BJ (cell line): ENCODE measurements around the gene PARVG. TPM values are rescaled to one million over a fixed set of nuclear protein-coding genes. Genes with fewer than 3 reads are reported as not detected.

Source experiments
- CTCF ChIA-PET: fragments of 350-600 bp; formaldehyde crosslinking; extraction: SDS; loops from one replicate; lab custom pipeline; 2021; ENCODE audit warnings: antibody characterized with exemption, inconsistent platforms; lab: Yijun Ruan, JAX
- POLR2A ChIA-PET: fragments of 300-600 bp; sonication (Branson Sonifier 250); formaldehyde crosslinking; extraction: SDS; loops from one replicate; lab custom pipeline; 2021; ENCODE audit warnings: antibody characterized with exemption; lab: Charles Lee
- DNase-seq: peaks from one replicate; pipeline ENCODE4 v3.0.0-alpha.2; 2011; ENCODE audit warnings: low read depth
- H3K27me3 ChIP-seq: 2 replicates; pipeline ENCODE4 v1.6.0; 2011; ENCODE audit warnings: low read length; ENCODE audit not compliant: control insufficient read depth, insufficient read depth
- H3K36me3 ChIP-seq: 2 replicates; pipeline ENCODE4 v1.5.1; 2011; ENCODE audit warnings: low read length; ENCODE audit not compliant: control insufficient read depth, insufficient read depth
- H3K4me3 ChIP-seq: 2 replicates; pipeline ENCODE4 v1.5.1; 2011; ENCODE audit warnings: low read depth, mild to moderate bottlenecking, control low read depth, low read length
- polyA plus RNA-seq: library from polyadenylated mRNA; depleted of rRNA; stranded (reverse); fragments of >200 nt; gene quantifications from 2 replicates; pipeline ENCODE4 v1.2.3, GENCODE V29; 2011
- TF ChIP-seq, protein P1 (sequence below): IDR thresholded peaks from 2 replicates; pipeline ENCODE4 v1.5.1; 2011; ENCODE audit warnings: low read depth, mild to moderate bottlenecking, control low read depth, inconsistent platforms, low read length, moderate library complexity; ENCODE audit not compliant: insufficient read depth

Gene PARVG
- polyA plus RNA-seq, 1 experiment: not detected

DNA sequence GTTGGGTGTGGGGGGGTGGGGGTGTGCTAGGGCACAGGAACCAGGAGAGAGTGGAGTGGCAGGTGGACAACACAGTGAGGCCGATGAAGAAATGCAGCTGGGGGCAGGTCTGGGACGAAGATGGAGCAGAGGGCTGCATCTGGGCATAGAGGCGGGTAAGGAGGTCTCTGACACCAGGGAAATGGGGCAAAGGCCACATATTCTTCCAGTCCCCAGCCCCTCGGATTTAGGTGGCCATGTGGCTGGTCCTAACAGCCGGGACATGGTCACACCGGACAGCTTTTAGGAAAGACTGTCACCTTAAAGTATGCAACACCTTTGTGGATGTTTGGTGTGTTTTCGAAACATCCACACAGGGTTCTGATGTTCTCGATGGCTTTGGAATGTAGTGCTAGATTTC is 5.0 kb upstream of the PARVG start:
- ChIA-PET POLR2A (no interaction called here), CTCF (no interaction called here)
- H3K27me3 ChIP-seq: peaks cover 7% of the 10 kb centered on the region
- TF ChIP-seq, protein P1, sequence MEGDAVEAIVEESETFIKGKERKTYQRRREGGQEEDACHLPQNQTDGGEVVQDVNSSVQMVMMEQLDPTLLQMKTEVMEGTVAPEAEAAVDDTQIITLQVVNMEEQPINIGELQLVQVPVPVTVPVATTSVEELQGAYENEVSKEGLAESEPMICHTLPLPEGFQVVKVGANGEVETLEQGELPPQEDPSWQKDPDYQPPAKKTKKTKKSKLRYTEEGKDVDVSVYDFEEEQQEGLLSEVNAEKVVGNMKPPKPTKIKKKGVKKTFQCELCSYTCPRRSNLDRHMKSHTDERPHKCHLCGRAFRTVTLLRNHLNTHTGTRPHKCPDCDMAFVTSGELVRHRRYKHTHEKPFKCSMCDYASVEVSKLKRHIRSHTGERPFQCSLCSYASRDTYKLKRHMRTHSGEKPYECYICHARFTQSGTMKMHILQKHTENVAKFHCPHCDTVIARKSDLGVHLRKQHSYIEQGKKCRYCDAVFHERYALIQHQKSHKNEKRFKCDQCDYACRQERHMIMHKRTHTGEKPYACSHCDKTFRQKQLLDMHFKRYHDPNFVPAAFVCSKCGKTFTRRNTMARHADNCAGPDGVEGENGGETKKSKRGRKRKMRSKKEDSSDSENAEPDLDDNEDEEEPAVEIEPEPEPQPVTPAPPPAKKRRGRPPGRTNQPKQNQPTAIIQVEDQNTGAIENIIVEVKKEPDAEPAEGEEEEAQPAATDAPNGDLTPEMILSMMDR: no peak
- no peak for DNase-seq
- no peaks in the 10 kb centered on the region for H3K36me3 ChIP-seq
- H3K4me3 ChIP-seq: no peak overlapping the region

DNA sequence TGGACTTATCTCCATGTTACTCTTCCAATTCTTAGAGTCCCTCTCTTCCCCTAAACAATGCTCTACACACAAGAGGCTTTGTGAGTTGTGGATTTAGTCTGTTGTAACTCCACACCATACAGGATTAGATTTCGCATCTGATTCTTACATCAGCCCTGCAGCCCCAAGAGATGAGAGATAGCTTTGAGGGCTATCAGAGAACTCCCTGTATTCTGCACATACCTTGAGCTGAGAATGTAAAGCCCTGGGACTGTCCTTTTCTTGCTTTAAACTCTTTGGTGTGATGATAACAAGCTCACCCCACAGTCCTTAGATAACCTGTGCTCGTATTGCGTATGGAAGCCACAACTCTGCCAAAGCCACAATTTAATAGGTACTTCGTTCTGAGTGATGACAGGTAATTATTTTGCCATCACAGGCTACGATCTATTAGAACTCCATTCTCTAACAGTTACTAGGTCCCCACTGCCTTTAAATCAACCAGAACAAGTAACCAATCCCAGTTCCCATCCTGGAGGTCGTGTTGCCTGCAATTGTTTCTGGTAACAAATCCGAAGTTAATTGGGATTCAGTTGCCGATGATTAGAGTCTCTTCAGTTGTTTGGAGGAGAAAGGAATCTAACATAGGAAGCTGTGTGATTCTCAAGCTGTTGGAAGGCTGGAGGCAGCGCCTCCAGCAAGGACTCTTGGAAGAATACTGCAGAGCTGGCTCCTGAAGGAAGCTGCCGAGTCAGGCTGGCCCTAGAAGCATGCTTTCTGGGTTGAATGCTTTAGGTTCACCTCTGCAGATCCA is 1.3 kb upstream of the PARVG start:
- DNase-seq: no peak
- TF ChIP-seq, protein P1: no peak
- peaks cover 12% of the 10 kb centered on the region for H3K27me3 ChIP-seq
- H3K4me3 ChIP-seq: no peak overlapping the region
- CTCF ChIA-PET: interaction anchor here (1.0 to 1.1 kb wide), 2 partner anchors 10 kb away, joined by 3 to 4 read pairs; no protein-coding TSS in a partner anchor
- POLR2A ChIA-PET: no interaction called here
- H3K36me3 ChIP-seq: no peaks in the 10 kb centered on the region

DNA sequence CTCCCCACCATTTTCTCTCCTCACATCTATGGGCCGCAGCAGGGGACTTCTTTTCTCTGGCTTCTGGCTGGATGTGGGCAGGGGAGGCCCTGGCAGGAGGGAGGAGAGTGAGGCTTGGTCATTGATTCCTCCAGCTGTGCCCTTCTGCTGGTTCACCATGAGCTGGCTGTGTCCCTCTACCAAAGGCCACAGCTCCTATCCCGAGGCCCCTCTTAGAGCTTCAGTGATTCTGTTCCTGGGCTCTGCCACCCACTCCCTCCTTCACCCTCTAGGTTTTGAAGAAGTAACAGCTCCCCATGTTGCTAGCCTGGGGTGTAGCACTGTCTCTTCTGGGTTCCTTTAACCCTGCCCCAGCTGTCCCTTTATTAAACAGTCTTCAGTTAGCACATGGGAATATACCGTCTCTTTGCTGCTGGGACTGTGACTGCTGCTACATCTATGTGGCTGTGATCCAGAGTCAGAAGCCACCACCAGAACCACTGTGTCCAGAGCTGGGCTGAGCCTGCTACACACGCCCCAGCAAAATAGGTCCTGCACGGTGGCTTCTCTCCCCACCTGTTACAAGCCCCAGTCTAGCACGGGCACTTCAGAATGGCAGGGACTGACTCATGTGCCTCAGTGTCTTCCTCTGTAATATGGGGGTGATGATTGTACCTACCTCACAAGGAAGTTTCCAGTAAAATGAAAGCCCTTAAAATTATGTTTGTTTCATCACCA is 578 bp upstream of the PARVG start:
- CTCF ChIA-PET: interaction anchor here (1.0 to 1.1 kb wide), 2 partner anchors 9 to 11 kb away, joined by 3 to 4 read pairs; no protein-coding TSS in a partner anchor
- POLR2A ChIA-PET: interaction anchor here (0.6 kb wide), 1 partner anchor 32 kb away, joined by 3 read pairs; no protein-coding TSS in a partner anchor
- Histone ChIP-seq H3K4me3 (no peak overlapping the region), H3K36me3 (no peaks in the 10 kb centered on the region), H3K27me3 (peaks cover 12% of the 10 kb centered on the region)
- TF ChIP-seq, protein P1: no peak
- no peak for DNase-seq

DNA sequence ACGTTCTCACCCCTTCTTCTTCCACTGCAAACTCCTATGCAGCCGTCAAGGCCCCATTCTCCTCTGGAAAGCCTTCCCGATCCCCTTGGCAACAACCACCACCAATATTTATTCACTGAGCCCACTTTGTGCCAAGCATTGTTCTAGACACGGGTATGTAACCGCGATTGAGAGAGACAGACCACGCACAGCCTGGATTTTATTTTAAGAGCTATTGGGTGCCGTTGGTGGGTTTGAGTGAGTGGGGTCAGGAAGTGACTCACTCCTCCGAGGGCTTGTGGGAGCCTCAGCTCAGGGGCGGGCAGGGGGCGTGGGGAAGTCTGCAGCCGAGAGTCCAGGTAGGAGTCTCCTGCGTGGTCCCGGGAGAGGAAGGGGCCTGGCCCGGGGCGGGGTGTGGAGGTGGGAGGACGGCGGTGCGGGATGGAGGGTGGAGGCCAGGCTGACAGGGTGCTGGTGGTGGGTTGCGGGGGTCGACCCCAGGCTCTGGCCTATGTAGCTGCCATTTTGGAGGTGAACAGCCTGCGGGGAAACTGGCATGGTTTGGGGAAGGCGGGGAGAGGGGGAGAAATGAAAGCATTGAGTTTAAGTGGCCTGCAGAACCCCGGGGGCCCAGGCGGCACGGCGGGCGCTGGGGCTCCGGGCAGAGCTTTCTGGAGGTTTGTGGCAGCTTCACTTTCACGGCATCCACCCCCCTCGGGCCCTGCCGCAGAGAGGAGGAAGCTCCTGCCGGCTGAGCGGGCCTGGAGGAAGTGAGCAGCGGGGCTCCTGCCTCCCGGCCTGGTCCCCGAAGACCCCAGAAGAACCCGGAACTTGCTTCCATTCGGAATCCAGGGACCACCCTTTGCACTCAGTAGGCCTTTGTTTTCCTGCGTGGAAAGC is 547 bp downstream of the PARVG start:
- ChIA-PET CTCF (no interaction called here), POLR2A (interaction anchor here (0.6 kb wide), 1 partner anchor 31 kb away, joined by 3 read pairs; no protein-coding TSS in a partner anchor)
- no peak for DNase-seq
- no peaks in the 10 kb centered on the region for H3K36me3 ChIP-seq
- peaks cover 14% of the 10 kb centered on the region for H3K27me3 ChIP-seq
- H3K4me3 ChIP-seq: no peak overlapping the region
- TF ChIP-seq, protein P1: no peak
